Measurements from ENCODE around the gene SORD.
"Not testable (repeated sequence)": the region's sequence is repeated elsewhere in the genome, so short reads cannot be mapped to it uniquely, and the experiment has no call there.

The SORD gene

GRCh38 chr15:45036812-45037781 is 14.1 kb downstream of the SORD start:
- Histone ChIP-seq H3K36me3 (peaks cover 7 to 56% (median 44%) of the 10 kb centered on the region in 11 experiments), H3K4me1 (peaks cover 6 to 32% (median 24%) of the 10 kb centered on the region in 10 experiments; a peak in 19 of 20 replicates), H3K27ac (peak overlapping the region in 1 of 11 experiments; percentile 3; a peak in 1 of 22 replicates), H3K9me3 (replicated peaks in 1 of 11) (peaks cover 0 to 22% (median 6%) of the 10 kb centered on the region in 11 experiments; a peak in 11 of 22 replicates), H4K20me1 (peaks cover 0 to 28% (median 11%) of the 10 kb centered on the region in 11 experiments; a peak in 10 of 22 replicates), H3K4me2 (peak overlapping the region; percentile 5 to 55 (median 35); a peak in 12 of 22 replicates)
- H3K9ac ChIP-seq, H3K4me3 ChIP-seq, H3K27me3 ChIP-seq: not testable (repeated sequence)

- Histone ChIP-seq H3K36me3 (peaks cover 7 to 62% (median 47%) of the 10 kb centered on the region in 11 experiments), H3K4me2 (peak overlapping the region; percentile 35 to 55 (median 45); a peak in 20 of 22 replicates), H3K4me1 (peaks cover 6 to 32% (median 24%) of the 10 kb centered on the region in 10 experiments; a peak in 19 of 20 replicates)
Observed at GRCh38 chr15:45037936-45038335, 14.9 kb downstream of the SORD start.

GRCh38 chr15:45040396-45040795 is 17.4 kb downstream of the SORD start:
- H4K20me1 ChIP-seq = peaks cover 0 to 18% (median 3%) of the 10 kb centered on the region in 11 experiments; a peak in 8 of 22 replicates
- peaks cover 13 to 32% (median 25%) of the 10 kb centered on the region in 10 experiments; a peak in 19 of 20 replicates for H3K4me1 ChIP-seq
- peaks cover 0 to 11% (median 0%) of the 10 kb centered on the region in 11 experiments; a peak in 4 of 22 replicates for H3K9me3 ChIP-seq (replicated peaks in 1 of 11)
- H3K4me3 ChIP-seq, H3K4me2 ChIP-seq, H3K27me3 ChIP-seq, H3K9ac ChIP-seq, H3K27ac ChIP-seq: not testable (repeated sequence)
- H3K36me3 ChIP-seq = peaks cover 7 to 59% (median 50%) of the 10 kb centered on the region in 11 experiments

More at GRCh38 chr15:45037936-45038335, 14.9 kb downstream of the SORD start:
- Histone ChIP-seq H3K9ac (no peak overlapping the region), H3K27me3 (no peaks in the 10 kb centered on the region), H3K27ac (peak overlapping the region in 1 of 11 experiments; percentile 12; a peak in 1 of 22 replicates), H3K4me3 (no peak overlapping the region), H4K20me1 (peaks cover 0 to 28% (median 11%) of the 10 kb centered on the region in 11 experiments; a peak in 10 of 22 replicates), H3K9me3 (replicated peaks in 1 of 11) (peaks cover 0 to 22% (median 6%) of the 10 kb centered on the region in 11 experiments; a peak in 11 of 22 replicates)
- TF ChIP-seq Cebpa-rat (IDR thresholded peaks at IDR 0.05) = no peak

GRCh38 chr15:45041538-45041937 is 18.5 kb downstream of the SORD start:
- not testable (repeated sequence) for H3K4me2 ChIP-seq; H3K27me3 ChIP-seq; H4K20me1 ChIP-seq; H3K27ac ChIP-seq; H3K9ac ChIP-seq; H3K9me3 ChIP-seq (replicated peaks in 1 of 11); H3K4me3 ChIP-seq
- Histone ChIP-seq H3K36me3 (peaks cover 0 to 59% (median 50%) of the 10 kb centered on the region in 11 experiments; a peak in 20 of 22 replicates), H3K4me1 (peaks cover 17 to 26% (median 20%) of the 10 kb centered on the region in 10 experiments; a peak in 19 of 20 replicates)

- not testable (repeated sequence) for H4K20me1 ChIP-seq, H3K27me3 ChIP-seq, H3K9ac ChIP-seq, H3K4me3 ChIP-seq, H3K4me2 ChIP-seq, H3K27ac ChIP-seq
- Histone ChIP-seq H3K9me3 (replicated peaks in 1 of 11) (peaks cover 0 to 21% (median 17%) of the 10 kb centered on the region in 11 experiments; a peak in 16 of 22 replicates), H3K36me3 (peaks cover 4 to 69% (median 63%) of the 10 kb centered on the region in 11 experiments; a peak in 20 of 22 replicates), H3K4me1 (peaks cover 5 to 20% (median 11%) of the 10 kb centered on the region in 10 experiments; a peak in 19 of 20 replicates)
Observed at GRCh38 chr15:45042859-45043258, 19.9 kb downstream of the SORD start.

GRCh38 chr15:45044270-45044669 is 21.3 kb downstream of the SORD start:
- H3K9ac ChIP-seq, H4K20me1 ChIP-seq, H3K27ac ChIP-seq, H3K27me3 ChIP-seq, H3K4me2 ChIP-seq, H3K4me3 ChIP-seq: not testable (repeated sequence)
- H3K4me1 ChIP-seq = peaks cover 0 to 29% (median 17%) of the 10 kb centered on the region in 10 experiments; a peak in 14 of 20 replicates
- H3K36me3 ChIP-seq = peaks cover 4 to 72% (median 62%) of the 10 kb centered on the region in 11 experiments; a peak in 20 of 22 replicates
- peaks cover 0 to 32% (median 28%) of the 10 kb centered on the region in 11 experiments; a peak in 17 of 22 replicates for H3K9me3 ChIP-seq (replicated peaks in 1 of 11)

- H3K4me2 ChIP-seq = peak overlapping the region in 9 of 11 experiments; percentile 22 to 87 (median 70); a peak in 14 of 22 replicates
Observed at GRCh38 chr15:45048449-45048793, 25.4 kb downstream of the SORD start.

GRCh38 chr15:45048794-45049631 is 26.0 kb downstream of the SORD start:
- H3K4me2 ChIP-seq = peak overlapping the region in 8 of 11 experiments; percentile 30 to 87 (median 71); a peak in 16 of 22 replicates
- H4K20me1 ChIP-seq = no peaks in the 10 kb centered on the region
- peaks cover 0 to 38% (median 21%) of the 10 kb centered on the region in 10 experiments; a peak in 14 of 20 replicates for H3K4me1 ChIP-seq
- H3K27me3 ChIP-seq = no peaks in the 10 kb centered on the region
- H3K36me3 ChIP-seq = peaks cover 36 to 92% (median 85%) of the 10 kb centered on the region in 11 experiments
- peaks cover 16 to 74% (median 70%) of the 10 kb centered on the region in 11 experiments for H3K9me3 ChIP-seq (replicated peaks in 1 of 11)
- peak overlapping the region; percentile 37 to 92 (median 87); a peak in 20 of 22 replicates for H3K27ac ChIP-seq
- H3K9ac ChIP-seq = peak overlapping the region in 10 of 11 experiments; percentile 30 to 76 (median 70); a peak in 17 of 22 replicates
- peak overlapping the region in 7 of 10 experiments; percentile 13 to 57 (median 23); a peak in 6 of 20 replicates for H3K4me3 ChIP-seq
- peak in 9 of 11 experiments; percentile 27 to 93 (median 84); a peak in 14 of 22 replicates for TF ChIP-seq Cebpa-rat (IDR thresholded peaks at IDR 0.05)

More at GRCh38 chr15:45048449-45048793, 25.4 kb downstream of the SORD start:
- H4K20me1 ChIP-seq, H3K27me3 ChIP-seq: not testable (repeated sequence)
- H3K36me3 ChIP-seq = peaks cover 36 to 91% (median 88%) of the 10 kb centered on the region in 11 experiments
- peaks cover 16 to 74% (median 70%) of the 10 kb centered on the region in 11 experiments for H3K9me3 ChIP-seq (replicated peaks in 1 of 11)
- peak overlapping the region in 10 of 11 experiments; percentile 66 to 92 (median 88); a peak in 18 of 22 replicates for H3K27ac ChIP-seq
- peaks cover 0 to 38% (median 21%) of the 10 kb centered on the region in 10 experiments; a peak in 14 of 20 replicates for H3K4me1 ChIP-seq
- peak overlapping the region in 4 of 10 experiments; percentile 17 to 57 (median 30); a peak in 7 of 20 replicates for H3K4me3 ChIP-seq
- peak overlapping the region in 9 of 11 experiments; percentile 5 to 76 (median 71); a peak in 16 of 22 replicates for H3K9ac ChIP-seq
